ENCODE measurements around the gene PPFIBP1. TPM values are rescaled to one million over a fixed set of nuclear protein-coding genes. Genes with fewer than 3 reads are reported as not detected.

The PPFIBP1 gene
- total RNA-seq, 1 donor from 2014 or later = 56.4 TPM

- peak overlapping the region; percentile 80 to 85 for H3K27ac ChIP-seq
- intact Hi-C loops (cut with DNase I) = loop anchor here (2.0 kb wide), 1 partner anchor 70 kb away; the partner anchor contains the start of genes KLHL42 and MANSC4
- no peak for TF ChIP-seq CTCF (IDR thresholded peaks at IDR 0.05)
- H3K4me3 ChIP-seq = peak overlapping the region; percentile 81 to 91
- no peaks in the 10 kb centered on the region for H3K9me3 ChIP-seq
- no peak for DNase-seq (ENCODE audit: low spot score in 2 of 2)
- H3K4me1 ChIP-seq = peaks cover 0 to 15% of the 10 kb centered on the region in 2 donors
- H3K27me3 ChIP-seq = no peaks in the 10 kb centered on the region
- H3K36me3 ChIP-seq = peaks cover 2 to 16% of the 10 kb centered on the region in 2 donors
Observed at GRCh38 chr12:27711317-27711682, 187.3 kb downstream of the PPFIBP1 start.

GRCh38 chr12:27711967-27712366 is 188.0 kb downstream of the PPFIBP1 start:
- peaks cover 0 to 15% of the 10 kb centered on the region in 2 donors for H3K4me1 ChIP-seq
- no peak for DNase-seq (ENCODE audit: low spot score in 2 of 2)
- H3K27ac ChIP-seq = no peak overlapping the region
- intact Hi-C loops (cut with DNase I) = loop anchor here (2.0 kb wide), 1 partner anchor 69 kb away; the partner anchor contains the start of genes KLHL42 and MANSC4
- no peaks in the 10 kb centered on the region for H3K9me3 ChIP-seq
- peak overlapping the region in 1 of 2 donors; percentile 81 for H3K4me3 ChIP-seq
- H3K36me3 ChIP-seq = peaks cover 6 to 22% of the 10 kb centered on the region in 2 donors
- no peak for TF ChIP-seq CTCF (IDR thresholded peaks at IDR 0.05)
- H3K27me3 ChIP-seq = no peaks in the 10 kb centered on the region

GRCh38 chr12:27723212-27723611 is 199.2 kb downstream of the PPFIBP1 start:
- Histone ChIP-seq H3K27ac (no peak overlapping the region), H3K9me3 (no peaks in the 10 kb centered on the region), H3K36me3 (peaks cover 53 to 60% of the 10 kb centered on the region in 2 donors), H3K4me3 (no peak overlapping the region), H3K27me3 (no peaks in the 10 kb centered on the region), H3K4me1 (no peaks in the 10 kb centered on the region)
- TF ChIP-seq CTCF (IDR thresholded peaks at IDR 0.05) = no peak
- intact Hi-C loops (cut with DNase I) = no loop called here
- DNase-seq (ENCODE audit: low spot score in 2 of 2) = no peak

DNA sequence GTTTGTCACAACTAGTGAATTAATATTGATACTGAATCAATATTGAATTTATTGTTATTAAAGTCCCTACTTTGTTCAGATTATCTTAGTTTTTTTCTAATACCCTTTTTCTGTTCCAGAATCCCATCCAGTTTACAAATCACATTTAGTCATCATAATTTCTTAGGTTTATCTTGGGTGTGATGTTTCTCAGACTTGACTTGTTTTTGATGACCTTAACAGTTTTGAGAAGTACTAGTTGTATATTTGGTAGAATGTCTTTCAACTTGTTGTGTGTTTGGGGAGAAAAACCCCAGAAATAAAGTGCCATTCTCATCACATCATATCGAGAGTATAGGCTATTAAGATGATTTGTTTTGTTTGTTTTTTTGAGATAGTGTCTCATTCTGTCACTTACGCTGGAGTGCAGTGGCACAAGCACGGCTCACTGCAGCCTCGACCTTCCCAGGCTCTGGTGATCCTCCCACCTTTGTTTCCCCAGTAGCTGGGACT is 206.1 kb downstream of the PPFIBP1 start:
- TF ChIP-seq CTCF (IDR thresholded peaks at IDR 0.05) = no peak
- Histone ChIP-seq H3K4me1 (no peaks in the 10 kb centered on the region), H3K4me3 (no peak overlapping the region), H3K27me3 (no peaks in the 10 kb centered on the region), H3K27ac (no peak overlapping the region), H3K9me3 (no peaks in the 10 kb centered on the region), H3K36me3 (peaks cover 15 to 24% of the 10 kb centered on the region in 2 donors)
- no peak for DNase-seq (ENCODE audit: low spot score in 2 of 2)
- intact Hi-C loops (cut with DNase I) = loop anchor here (5.0 kb wide), 1 partner anchor 192 kb away; no protein-coding TSS in a partner anchor

- Histone ChIP-seq H3K4me1 (no peaks in the 10 kb centered on the region), H3K9me3 (no peaks in the 10 kb centered on the region), H3K27me3 (no peaks in the 10 kb centered on the region), H3K36me3 (peaks cover 12 to 25% of the 10 kb centered on the region in 2 donors), H3K27ac (no peak overlapping the region), H3K4me3 (no peak overlapping the region)
- peak in 1 of 3 experiments; percentile 16 for TF ChIP-seq CTCF (IDR thresholded peaks at IDR 0.05)
- intact Hi-C loops (cut with DNase I) = loop anchor here (2.0 to 5.0 kb wide), 2 partner anchors 190 to 209 kb away; no protein-coding TSS in a partner anchor
- no peak for DNase-seq (ENCODE audit: low spot score in 2 of 2)
Observed at GRCh38 chr12:27732281-27732680, 208.3 kb downstream of the PPFIBP1 start.
